Hematopoietic multipotent progenitor cell (in vitro differentiated cells): ENCODE data around the gene SLC25A22. TPM values are rescaled to one million over a fixed set of nuclear protein-coding genes. Genes with fewer than 3 reads are reported as not detected.

Source experiments
- DNase-seq, 3 donors: peaks; one replicate each; pipeline ENCODE4 v3.0.0-alpha.2; 2011 to 2015; ENCODE audit warnings: low read depth in 2 of 3, low spot score in 2 of 3
- total RNA-seq: library from RNA; depleted of rRNA; stranded (reverse); fragments of >200 nt; gene quantifications from one replicate; pipeline ENCODE4 v1.2.3, GENCODE V29; 2012

The SLC25A22 gene
- total RNA-seq, 1 donor = 12.1 TPM

DNA sequence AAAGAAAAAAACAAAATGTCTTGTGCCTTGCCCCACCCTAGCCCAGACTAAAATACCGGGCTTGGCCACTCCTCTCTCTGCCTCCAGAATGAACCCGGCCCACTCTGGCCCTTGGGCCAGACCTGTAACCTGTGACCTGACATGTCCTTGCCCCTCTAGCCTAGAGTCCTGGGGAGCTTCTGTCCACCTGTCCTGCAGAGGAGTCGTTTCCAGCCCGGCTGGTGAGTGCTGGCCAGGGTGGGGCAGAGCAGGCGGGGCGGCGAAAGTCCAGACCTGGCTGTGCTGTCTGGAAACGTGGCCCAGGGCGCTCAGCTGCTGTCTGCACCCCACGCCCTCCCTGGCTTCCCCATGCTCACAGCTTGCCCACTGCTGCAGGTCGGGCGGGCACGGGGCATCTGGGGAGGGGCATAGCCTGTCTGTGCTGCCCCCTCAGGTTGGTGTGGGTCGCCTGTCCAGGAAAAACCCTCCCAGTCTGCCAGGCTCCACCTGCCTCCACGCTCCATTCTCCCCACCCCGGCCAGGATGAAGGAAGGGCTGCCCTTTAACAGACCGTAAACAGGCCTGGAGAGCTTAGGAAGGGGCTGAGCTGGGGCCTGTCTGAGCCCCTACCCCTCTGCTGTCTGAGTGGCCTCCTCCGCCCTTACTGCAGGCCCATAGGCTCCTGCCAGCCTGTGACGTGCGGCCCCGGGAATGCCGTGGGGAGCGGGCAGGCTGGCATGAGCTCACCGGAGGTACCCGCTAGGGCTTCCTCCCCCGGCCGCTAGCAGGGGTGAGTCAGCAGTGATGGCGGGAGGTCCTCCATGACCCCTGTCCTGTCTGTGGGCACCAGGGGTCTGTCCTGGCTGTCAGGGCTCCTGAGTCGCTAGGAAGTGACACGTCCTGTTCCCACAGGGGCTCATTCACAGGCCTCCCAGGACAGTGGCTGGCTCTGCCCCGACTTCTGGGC, 36.6 kb upstream of the SLC25A22 start:
- peak in 2 of 3 donors; percentile 62 to 71 for DNase-seq

DNA sequence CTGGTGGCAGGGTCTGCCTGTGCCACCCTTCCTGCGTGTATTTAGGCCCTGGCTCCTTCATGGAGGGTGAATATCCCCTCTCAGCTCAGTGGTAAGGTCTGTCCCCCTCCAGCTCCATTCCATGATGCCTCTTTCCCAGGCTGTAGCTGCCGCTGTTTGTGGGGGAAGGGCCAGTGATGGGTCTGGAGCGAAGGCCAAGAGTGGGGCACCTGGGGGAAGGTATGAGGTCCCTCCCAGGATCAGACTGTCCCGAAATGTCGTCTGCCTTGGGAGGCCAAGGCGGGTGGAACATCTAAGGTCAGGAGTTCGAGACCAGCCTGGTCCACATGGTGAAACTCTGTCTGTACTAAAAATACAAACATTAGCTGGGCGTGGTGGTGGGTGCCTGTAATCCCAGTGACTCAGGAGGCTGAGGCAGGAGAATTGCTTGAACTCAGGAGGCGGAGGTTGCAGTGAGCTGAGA, 35.8 kb upstream of the SLC25A22 start:
- DNase-seq = no peak

DNA sequence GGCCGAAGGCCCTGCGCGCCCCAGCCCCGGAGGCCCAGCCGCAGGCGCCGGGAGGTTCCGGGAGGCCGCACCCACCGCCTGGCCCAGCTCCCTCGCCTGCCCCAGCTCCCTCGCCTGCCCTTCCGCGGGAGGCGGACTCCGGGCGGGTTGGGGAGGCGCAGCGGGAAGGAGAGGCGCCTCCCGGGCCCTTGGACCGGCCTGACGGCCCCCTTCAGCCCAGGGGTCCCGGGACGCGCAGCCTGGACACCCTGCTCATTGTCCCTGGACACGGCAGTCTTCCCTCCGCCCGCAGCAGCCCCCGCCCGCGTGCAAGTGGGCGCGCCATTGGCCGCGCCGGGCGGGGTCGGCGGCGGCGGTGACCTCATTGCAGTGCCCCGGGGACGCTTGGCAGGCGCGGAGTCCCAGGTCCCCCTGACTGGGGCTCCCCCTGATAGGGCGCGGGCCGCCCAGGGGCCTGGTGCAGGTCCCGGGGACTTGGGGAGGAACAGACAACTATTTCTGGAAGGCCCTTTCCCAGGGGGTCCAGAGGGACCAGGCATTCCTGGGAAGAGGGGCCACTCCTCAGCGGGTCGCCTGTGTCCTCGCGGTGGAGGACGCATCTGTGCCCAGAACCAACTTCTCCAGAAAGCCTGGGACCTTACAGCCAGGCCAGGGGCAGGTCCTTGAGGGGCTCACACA, 35.2 kb upstream of the SLC25A22 start:
- peak in 2 of 3 donors; percentile 46 to 49 for DNase-seq

DNA sequence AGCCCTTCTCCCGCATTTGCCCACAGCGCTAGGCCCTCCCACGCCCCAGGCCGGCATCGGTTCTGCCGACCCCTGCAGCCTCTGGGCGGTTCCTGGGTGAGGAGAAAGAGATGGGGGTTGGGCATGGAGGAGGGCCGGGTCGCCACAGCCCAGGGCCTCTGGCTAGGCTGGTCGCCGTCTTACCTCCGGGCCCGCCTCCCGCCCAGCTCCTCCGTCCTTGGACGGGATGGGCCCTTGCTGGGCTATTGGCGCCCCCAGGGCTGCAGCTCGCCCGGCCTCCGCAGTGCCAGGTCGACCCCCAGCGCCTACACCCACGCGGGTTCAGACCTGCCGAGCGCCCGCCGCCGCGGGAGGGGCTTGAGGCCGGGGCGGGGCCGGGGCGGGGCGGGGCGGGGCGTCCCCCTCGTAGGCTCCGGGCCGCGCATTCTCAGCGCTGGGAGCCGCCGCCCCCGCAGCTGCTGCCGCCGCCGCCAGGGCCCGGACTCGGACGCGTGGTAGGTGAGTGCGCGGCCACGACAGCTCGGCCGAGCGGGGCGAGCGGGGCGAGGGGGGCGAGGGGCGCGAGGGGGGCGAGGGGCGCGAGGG, 34.5 kb upstream of the SLC25A22 start, which contains the start of gene CD151:
Gene CD151 (plus strand): TSS at position 424 of the 585 bp plus-strand sequence. CDS start 3,118 bp downstream, outside the sequence.
- peak in 2 of 3 donors; percentile 43 to 44 for DNase-seq

DNA sequence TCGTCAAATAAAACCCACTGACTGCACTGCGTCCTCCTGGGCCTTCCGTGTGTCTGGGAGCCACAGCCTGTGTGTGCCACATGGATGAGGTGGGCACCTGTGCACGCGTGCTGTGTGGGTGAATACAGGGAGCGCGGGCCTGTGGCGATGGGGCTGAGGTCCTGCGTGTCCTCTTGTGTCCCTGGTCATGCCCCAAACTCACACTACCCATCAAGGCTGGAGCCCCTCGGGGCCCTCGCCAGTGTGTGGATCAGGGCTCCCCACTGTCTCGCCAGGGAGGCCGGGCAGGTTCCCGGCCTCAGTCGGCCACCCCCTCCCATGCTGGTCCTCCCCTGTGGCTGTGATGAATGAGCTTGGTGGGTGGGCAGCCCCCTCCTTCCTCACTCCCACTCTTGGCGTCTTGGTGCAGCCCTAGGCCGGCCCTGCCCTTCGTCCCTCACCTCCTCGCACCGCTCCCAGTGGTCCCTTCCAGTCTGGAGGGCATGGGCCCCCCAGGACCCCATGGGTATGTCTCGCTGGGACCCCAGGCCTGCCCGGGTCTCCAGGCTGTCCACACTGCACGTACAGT, 34.0 kb upstream of the SLC25A22 start:
- no peak for DNase-seq

DNA sequence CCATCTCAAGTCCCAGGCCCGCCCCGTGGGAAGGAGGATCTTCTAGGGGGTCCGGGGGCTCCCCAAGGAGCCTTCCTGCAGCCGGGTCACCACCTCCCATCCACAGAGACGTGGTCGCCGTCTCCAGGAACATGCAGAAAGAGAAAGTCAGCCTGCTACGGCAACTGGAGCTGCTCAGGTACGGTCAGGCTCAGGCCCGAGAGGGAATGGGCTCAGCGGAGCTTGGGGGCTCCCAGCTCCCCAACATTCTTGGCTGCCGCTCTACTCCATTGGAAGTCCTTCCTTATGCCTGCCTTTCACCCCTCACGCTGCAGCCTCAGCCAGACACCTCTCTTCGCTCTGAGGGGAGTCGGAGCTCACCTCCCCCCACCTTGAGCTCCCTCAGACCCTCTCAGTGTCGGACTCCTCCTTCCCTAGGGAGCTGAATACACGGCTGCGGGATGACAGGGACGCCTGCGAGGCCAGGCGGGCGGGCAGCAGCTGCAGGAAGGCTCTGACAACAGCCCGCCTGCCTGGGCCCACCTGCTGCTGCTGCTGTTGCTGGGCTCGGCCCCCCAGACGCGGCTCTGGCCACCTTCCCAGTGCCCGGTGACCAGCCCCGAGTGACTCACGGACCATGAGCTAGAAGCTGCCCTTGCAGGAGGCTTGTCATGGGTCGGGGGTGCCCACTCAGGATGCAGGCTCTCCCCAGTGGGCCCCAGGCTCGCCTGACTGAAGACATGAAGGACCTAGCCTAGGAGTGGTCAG, 33.2 kb upstream of the SLC25A22 start:
- DNase-seq = no peak

DNA sequence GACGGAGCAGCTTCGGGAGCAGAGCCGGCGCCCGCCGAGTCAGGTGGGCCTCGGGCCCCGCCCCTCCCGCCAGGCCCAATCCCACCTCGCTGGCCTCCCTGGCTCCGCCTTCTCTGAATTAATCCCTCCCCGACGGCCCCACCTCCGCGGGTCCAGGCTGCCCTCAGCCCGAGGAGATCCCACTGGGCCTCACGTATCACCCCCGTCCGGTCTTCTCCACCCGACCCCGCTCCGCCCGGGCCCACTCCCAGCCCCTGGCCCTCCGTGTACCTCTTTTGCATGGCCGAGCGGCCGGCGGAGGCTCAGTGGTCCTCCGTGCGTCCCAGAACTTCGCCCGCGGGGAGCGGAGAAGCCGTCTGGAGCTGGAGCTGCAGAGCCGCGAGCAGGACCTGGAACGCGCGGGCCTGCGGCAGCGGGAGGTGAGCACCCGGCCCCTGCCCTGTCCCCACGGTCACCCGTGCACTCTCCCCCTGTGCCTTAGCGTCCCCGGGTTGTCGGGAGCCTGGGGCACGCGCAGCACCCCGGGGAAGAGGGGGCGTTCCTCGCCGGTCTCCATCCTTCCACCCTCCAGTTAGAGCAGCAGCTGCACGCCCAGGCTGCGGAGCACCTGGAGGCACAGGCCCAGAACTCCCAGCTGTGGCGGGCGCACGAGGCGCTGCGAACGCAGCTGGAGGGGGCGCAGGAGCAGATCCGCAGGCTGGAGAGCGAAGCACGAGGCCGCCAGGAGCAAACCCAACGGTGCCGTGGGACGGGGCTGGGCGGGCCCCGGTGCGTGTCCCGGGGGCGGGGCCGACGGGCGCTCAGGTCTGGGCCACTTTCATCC, 32.4 kb upstream of the SLC25A22 start:
- DNase-seq = peak in 2 of 3 donors; percentile 43 to 71

DNA sequence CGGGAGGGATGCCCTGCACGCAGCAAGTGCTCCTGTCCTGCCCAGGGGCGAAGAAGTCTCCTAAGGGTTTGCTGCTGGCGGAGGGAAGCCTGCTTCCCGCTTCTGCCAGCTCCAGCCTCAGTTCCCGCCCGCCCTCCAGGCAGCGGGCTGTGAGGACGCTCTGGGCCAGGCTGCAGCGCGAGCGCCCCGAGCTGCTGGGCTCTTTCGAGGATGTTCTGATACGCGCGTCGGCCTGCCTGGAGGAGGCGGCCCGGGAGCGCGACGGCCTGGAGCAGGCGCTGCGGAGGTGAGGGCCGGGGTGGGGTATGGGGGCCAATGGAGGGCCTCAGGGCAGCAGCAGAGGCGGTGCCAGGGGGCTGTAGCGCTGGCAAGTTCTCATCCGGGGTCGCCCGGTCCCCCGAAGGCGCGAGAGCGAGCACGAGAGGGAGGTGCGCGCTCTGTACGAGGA, 31.8 kb upstream of the SLC25A22 start:
- no peak for DNase-seq

DNA sequence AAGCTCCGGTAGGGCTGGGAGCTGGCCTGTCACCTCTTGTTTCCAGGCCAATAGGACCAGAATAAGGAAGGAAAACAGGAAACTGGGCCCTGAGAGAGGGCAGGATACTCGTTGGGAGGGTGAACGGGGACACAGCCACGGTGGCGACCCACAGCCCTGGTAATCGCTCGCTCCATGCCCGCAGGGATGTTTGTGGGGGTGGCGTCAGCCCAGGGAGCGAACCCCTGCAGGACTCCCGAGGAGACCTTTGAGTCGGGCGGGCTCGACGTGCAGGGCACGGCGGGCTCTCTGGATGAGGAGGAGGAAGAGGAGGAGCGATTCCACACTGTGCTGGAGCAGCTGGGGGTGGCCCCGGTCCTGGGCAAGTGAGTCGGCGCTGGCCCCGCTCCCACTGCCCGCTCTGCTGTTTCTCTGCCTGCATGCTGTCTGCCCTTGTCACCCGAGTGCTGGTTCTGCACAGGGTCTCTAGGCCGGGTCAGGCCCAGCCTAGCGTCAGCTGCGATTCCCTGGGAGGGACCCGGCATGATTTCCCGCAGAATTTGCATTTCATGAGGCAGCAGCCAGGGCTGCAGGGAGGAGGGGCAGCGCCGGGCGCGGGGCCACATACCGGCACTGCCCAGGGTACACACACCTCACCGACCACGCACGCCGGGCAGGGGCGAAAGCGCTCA, 31.2 kb upstream of the SLC25A22 start:
- no peak for DNase-seq

DNA sequence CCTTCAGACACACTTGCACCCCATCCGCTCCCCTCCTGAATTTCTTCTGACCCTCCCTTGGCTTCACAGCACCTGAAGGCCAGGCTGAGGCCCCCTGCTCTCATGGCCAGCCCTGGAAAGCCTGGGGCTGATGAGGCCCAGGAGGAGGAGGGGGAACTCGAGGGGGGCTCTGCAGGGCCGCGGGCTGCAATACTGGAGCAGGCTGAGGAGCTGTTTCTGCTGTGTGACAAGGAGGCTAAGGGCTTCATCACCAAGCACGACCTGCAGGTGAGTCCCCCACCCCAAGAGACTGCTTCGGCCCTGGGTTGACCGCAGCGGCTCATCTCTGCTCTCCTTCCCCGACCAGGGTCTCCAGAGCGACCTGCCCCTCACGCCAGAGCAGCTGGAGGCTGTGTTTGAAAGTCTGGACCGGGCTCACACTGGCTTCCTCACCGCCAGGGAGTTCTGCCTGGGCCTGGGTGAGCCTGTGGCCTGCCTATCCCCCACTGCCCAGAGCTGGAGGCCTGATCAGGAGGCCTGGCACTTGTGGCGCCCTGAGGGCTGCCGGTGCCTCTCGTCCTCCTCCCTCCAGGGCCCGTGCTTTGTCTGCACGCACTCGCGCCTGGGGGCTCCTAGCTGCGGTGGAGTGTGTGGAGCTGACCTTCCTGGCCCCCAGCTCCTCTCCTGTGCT, 30.6 kb upstream of the SLC25A22 start:
- DNase-seq = no peak

DNA sequence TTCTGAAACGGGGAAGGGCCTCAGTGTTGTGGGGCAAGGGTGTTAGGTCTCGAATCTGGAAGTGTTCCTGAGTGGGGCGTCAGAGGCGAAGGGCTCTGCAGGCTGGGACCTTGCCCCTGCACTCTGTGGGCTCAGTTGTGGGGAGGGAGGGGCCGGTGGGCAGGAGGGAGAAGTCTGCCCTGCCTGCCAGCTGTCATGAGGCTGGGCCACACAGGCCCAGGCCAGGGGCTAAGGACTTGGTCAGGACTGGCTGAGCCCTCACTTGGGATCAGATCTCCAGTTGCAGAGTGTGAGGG, 29.8 kb upstream of the SLC25A22 start, which contains the start of gene CRACR2B:
Gene CRACR2B (plus strand): TSS at position 23 of the 296 bp plus-strand sequence. CDS start 689 bp downstream, outside the sequence.
- DNase-seq = no peak

DNA sequence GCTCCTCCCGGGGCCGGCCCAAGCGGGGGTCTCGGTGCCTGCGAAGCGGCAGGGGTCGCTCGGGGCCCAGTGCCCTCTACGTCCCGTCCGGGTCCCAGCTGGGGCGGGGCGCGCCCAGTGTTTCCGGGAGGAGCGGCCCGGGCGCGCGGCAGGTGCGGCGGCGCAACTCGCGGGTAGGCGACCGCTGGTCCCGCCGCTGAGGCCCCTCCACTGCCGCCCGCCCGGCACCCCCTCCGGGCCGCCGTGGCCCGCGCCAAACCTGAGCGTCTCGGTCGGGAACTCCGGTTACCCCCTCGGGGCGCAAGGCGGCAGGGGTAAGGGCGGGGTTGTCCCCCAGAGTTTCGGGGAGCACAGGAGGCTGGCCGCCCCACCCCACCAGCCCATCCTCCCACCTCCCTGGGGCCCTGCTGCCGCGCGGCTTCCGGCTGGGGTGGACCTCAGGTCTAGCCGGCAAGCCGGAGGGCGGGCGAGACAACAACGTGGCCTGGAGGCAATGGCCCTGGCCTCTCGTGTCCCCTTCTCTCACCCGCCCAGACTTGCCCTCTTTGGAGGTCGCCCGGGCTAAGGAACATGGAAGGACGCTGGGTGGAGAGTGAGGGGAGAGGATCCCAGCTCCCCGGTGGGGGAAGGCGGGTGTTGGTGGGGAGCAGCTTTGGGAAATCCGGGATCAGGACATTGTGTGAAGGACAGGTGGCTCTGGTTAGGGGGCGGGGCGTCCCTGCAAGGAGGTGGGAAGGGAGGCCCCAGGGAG, 29.2 kb upstream of the SLC25A22 start:
- no peak for DNase-seq

DNA sequence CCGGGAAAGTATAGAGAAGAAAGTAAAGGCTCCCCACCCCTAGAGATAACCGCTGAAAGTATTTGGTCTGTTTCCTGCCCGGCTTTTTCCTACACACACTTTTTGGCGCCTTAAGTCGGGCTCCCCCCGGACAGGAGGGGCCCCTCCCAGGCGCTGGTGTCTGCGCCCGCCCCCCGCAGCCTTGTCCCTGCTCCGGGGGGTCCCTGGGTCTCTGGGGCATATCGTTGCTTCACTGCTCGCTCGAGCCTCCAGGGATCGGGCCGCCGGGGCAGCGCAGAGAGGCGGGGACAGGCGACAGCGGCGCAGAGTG, 28.7 kb upstream of the SLC25A22 start:
- DNase-seq = no peak

DNA sequence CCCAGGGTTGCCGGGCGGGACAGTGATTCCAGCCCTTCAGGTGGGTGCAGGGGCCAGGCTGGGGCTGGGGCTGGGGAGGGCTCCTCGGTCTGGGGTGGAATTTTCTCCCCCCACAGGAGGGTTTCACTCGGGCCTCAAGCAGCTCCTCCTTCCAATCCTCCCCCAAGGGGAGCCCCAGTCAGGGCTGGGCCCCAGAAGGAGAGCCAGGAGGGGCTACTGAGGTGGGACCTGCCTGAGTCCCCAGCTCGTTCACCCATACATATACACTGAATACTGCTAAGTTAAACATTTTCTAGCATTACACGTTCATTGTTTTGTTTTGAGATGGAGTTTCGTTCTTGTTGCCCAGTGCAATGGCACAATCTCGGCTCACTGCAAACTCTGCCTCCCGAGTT, 28.1 kb upstream of the SLC25A22 start:
- no peak for DNase-seq

DNA sequence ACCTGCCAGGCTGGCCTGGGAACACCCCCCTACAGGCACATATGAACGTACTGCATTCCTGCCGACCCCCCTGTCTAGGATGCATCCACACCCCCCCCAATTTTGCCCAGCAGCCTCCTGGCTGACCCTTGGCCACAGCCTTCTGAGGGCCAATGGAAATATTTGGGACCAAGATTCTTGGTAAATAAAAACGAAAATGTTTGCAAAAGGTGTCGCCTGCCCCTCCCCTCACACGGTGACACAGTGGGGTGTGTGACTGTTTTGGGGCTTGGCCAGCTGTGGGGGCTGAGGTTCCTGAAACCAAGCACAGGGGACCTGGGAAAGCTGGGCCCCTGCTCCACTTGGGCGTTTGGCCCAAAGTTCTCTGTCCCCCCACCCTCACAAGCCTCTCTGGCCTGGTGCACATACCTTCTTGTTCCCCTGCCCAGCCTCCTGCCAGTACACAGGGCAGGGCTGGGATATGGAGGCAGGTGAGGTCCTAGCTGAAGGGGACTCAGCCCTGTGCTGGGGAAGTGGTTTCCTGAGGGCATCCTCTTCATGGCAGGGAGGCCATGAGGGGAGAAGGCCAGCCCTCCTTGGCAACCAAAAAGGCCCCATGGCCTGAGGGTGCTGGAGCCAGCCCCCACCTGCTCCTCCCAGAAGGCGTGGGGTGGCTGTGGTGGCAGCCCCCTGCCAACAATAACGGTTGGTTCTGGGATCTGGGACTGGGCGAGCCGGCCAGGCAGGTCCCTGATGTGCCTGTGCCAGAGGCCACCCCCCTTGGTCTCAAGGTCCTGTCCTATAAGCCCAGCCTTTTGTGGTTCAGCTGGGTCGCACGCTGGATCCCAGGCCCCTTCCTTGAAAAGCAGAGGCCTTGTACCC, 27.5 kb upstream of the SLC25A22 start:
- DNase-seq = no peak

DNA sequence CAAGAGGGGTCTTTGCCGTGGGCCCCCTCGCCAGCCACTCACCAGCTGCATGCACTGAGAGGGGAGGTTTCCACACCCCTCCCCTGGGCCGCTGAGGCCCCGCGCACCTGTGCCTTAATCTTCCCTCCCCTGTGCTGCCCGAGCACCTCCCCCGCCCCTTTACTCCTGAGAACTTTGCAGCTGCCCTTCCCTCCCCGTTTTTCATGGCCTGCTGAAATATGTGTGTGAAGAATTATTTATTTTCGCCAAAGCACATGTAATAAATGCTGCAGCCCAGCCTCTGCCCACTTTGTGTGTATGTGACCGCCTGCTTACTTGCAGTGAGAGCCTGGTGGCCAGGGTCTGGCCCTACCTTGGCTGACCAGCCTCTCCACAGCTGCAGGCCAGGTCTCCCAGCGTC, 26.9 kb upstream of the SLC25A22 start:
- DNase-seq = no peak
